ENCODE results near the gene WIPF1.

- TF ChIP-seq, protein P1, sequence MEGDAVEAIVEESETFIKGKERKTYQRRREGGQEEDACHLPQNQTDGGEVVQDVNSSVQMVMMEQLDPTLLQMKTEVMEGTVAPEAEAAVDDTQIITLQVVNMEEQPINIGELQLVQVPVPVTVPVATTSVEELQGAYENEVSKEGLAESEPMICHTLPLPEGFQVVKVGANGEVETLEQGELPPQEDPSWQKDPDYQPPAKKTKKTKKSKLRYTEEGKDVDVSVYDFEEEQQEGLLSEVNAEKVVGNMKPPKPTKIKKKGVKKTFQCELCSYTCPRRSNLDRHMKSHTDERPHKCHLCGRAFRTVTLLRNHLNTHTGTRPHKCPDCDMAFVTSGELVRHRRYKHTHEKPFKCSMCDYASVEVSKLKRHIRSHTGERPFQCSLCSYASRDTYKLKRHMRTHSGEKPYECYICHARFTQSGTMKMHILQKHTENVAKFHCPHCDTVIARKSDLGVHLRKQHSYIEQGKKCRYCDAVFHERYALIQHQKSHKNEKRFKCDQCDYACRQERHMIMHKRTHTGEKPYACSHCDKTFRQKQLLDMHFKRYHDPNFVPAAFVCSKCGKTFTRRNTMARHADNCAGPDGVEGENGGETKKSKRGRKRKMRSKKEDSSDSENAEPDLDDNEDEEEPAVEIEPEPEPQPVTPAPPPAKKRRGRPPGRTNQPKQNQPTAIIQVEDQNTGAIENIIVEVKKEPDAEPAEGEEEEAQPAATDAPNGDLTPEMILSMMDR (conservative IDR thresholded peaks at IDR 0.05; ENCODE audit: low read length) = no peak
- TF ChIP-seq EZH2phosphoT487 (IDR thresholded peaks at IDR 0.05; ENCODE audit: borderline replicate concordance) = no peak
Observed at GRCh38 chr2:174524527-174524926, 73.1 kb downstream of the WIPF1 start.
